Body of pancreas (tissue), 4 donors: ENCODE results near the gene C5orf52.
"Not testable (repeated sequence)": the region's sequence is repeated elsewhere in the genome, so short reads cannot be mapped to it uniquely, and the experiment has no call there.

ENCODE experiments used
- POLR2A ChIP-seq, 3 donors: fragments of 450-650 bp; IDR thresholded peaks; one replicate each; pipeline ENCODE4 v1.6.1; 2016; ENCODE audit warnings: antibody characterized with exemption in 3 of 3, mild to moderate bottlenecking in 2 of 3
- TF ChIP-seq, protein P1 (sequence below), 7 experiments: fragments of 450-650 bp in 4 of 7; fragments of 200-600 bp in 3 of 7; sonication (generic) in 3 of 7; IDR thresholded peaks; one replicate each; pipeline ENCODE4 v1.5.1; 2016 to 2019; ENCODE audit warnings: antibody characterized with exemption in 7 of 7

DNA sequence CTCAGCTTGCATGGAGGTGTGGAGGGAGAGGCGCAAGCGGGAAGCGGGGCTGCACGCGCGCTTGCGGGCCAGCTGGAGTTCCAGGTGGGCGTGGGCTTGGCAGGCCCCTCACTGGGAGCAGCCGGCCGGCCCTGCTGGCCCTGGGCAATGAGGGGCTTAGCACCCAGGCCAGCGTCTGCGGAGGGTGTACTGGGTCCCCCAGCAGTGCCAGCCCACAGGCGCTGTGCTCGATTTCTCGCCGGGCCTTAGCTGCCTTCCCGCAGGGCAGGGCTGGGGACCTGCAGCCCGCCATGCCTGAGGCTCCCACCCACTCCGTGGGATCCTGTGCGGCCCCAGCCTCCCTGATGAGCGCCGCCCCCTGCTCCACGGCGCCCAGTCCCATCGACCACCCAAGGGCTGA is 22.5 kb downstream of the C5orf52 start:
- TF ChIP-seq, protein P1, sequence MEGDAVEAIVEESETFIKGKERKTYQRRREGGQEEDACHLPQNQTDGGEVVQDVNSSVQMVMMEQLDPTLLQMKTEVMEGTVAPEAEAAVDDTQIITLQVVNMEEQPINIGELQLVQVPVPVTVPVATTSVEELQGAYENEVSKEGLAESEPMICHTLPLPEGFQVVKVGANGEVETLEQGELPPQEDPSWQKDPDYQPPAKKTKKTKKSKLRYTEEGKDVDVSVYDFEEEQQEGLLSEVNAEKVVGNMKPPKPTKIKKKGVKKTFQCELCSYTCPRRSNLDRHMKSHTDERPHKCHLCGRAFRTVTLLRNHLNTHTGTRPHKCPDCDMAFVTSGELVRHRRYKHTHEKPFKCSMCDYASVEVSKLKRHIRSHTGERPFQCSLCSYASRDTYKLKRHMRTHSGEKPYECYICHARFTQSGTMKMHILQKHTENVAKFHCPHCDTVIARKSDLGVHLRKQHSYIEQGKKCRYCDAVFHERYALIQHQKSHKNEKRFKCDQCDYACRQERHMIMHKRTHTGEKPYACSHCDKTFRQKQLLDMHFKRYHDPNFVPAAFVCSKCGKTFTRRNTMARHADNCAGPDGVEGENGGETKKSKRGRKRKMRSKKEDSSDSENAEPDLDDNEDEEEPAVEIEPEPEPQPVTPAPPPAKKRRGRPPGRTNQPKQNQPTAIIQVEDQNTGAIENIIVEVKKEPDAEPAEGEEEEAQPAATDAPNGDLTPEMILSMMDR (IDR thresholded peaks at IDR 0.05), result not testable (repeated sequence)
- not testable (repeated sequence) for TF ChIP-seq POLR2A (IDR thresholded peaks at IDR 0.05)
